Loucy (cell line): ENCODE measurements around the gene BACH1.

Experiments used
- H2AFZ ChIP-seq: fragments of 200-600 bp; sonication (generic); 2 replicates; pipeline ENCODE4 v1.6.0; 2016; ENCODE audit warnings: antibody characterized with exemption, mild to moderate bottlenecking, low read length, moderate library complexity
- H3F3A ChIP-seq: fragments of 200-600 bp; 2 replicates; pipeline ENCODE4 v1.6.0; 2016; ENCODE audit warnings: antibody characterized with exemption, low read depth, mild to moderate bottlenecking
- H3K27me3 ChIP-seq: fragments of 200-600 bp; sonication (generic); 2 replicates; pipeline ENCODE4 v1.6.1; 2014; ENCODE audit warnings: low read length, mild to moderate bottlenecking; ENCODE audit not compliant: insufficient read depth, poor library complexity, severe bottlenecking
- H3K36me3 ChIP-seq: fragments of 200-600 bp; sonication (generic); 2 replicates; pipeline ENCODE4 v1.6.1; 2016; ENCODE audit warnings: low read length; ENCODE audit not compliant: insufficient read depth
- H3K4me1 ChIP-seq: fragments of 200-600 bp; sonication (generic); 2 replicates; pipeline ENCODE4 v1.5.1; 2014; ENCODE audit warnings: low read length, mild to moderate bottlenecking; ENCODE audit not compliant: insufficient read depth, poor library complexity, severe bottlenecking
- H3K4me2 ChIP-seq: fragments of 200-600 bp; sonication (generic); 2 replicates; pipeline ENCODE4 v1.6.0; 2014; ENCODE audit warnings: antibody characterized with exemption, low read length, low read depth, mild to moderate bottlenecking; ENCODE audit not compliant: poor library complexity, severe bottlenecking
- H3K4me3 ChIP-seq: fragments of 200-600 bp; sonication (generic); 2 replicates; pipeline ENCODE4 v1.5.1; 2014; ENCODE audit warnings: low read length, mild to moderate bottlenecking, mixed read lengths; ENCODE audit not compliant: poor library complexity, severe bottlenecking
- H3K79me2 ChIP-seq: fragments of 200-600 bp; sonication (generic); 2 replicates; pipeline ENCODE4 v1.6.1; 2014; ENCODE audit warnings: low read length; ENCODE audit not compliant: insufficient read depth
- H3K9ac ChIP-seq: fragments of 200-600 bp; sonication (generic); 2 replicates; pipeline ENCODE4 v1.6.0; 2014; ENCODE audit warnings: mild to moderate bottlenecking, low read depth, low read length, moderate library complexity; ENCODE audit not compliant: poor library complexity, severe bottlenecking
- H3K9me2 ChIP-seq: fragments of 200-600 bp; sonication (generic); replicated peaks from 2 replicates; pipeline ENCODE4 v1.6.1; 2016; ENCODE audit warnings: low read depth, low read length, mixed read lengths
- H3K9me3 ChIP-seq: fragments of 200-600 bp; sonication (generic); 2 replicates; pipeline ENCODE4 v1.6.1; 2014; ENCODE audit warnings: mild to moderate bottlenecking, antibody characterized with exemption, low read length, low read depth; ENCODE audit not compliant: insufficient read depth
- H4K20me1 ChIP-seq: fragments of 200-600 bp; sonication (generic); 2 replicates; pipeline ENCODE4 v1.6.0; 2014; ENCODE audit warnings: antibody characterized with exemption, low read length, mild to moderate bottlenecking; ENCODE audit not compliant: insufficient read depth, poor library complexity, severe bottlenecking
- CTCF ChIP-seq: fragments of 200-600 bp; sonication (generic); conservative IDR thresholded peaks from 2 replicates; pipeline ENCODE4 v1.5.1; 2014; ENCODE audit warnings: mild to moderate bottlenecking, antibody characterized with exemption, low read length
- EZH2phosphoT487 ChIP-seq: fragments of 200-600 bp; IDR thresholded peaks from 2 replicates; pipeline ENCODE4 v1.6.1; 2018; ENCODE audit warnings: antibody characterized with exemption, mild to moderate bottlenecking, moderate library complexity, borderline replicate concordance

The BACH1 gene

GRCh38 chr21:29343519-29343918 is 44.8 kb downstream of the BACH1 start:
- H4K20me1 ChIP-seq, result peaks cover 3% of the 10 kb centered on the region
- H3K4me3 ChIP-seq, result no peak overlapping the region
- peaks cover 8% of the 10 kb centered on the region for H3K79me2 ChIP-seq
- peaks cover 43% of the 10 kb centered on the region; the same call in 1 of the 2 replicates for H3K36me3 ChIP-seq
- H3K4me2 ChIP-seq, result no peak overlapping the region
- no peak overlapping the region for H2AFZ ChIP-seq
- no peaks in the 10 kb centered on the region for H3K27me3 ChIP-seq
- H3K9ac ChIP-seq, result no peak overlapping the region
- no peaks in the 10 kb centered on the region for H3F3A ChIP-seq
- TF ChIP-seq EZH2phosphoT487 (no peak), CTCF (no peak)
- no peaks in the 10 kb centered on the region for H3K9me3 ChIP-seq
- no peaks in the 10 kb centered on the region for H3K4me1 ChIP-seq
- no peaks in the 10 kb centered on the region for H3K9me2 ChIP-seq

- peaks cover 3% of the 10 kb centered on the region for H4K20me1 ChIP-seq
- no peak overlapping the region for H3K4me3 ChIP-seq
- H3F3A ChIP-seq, result no peaks in the 10 kb centered on the region
- H3K27me3 ChIP-seq, result no peaks in the 10 kb centered on the region
- H3K36me3 ChIP-seq, result peaks cover 33% of the 10 kb centered on the region; the same call in 1 of the 2 replicates
- H2AFZ ChIP-seq, result no peak overlapping the region
- no peak overlapping the region for H3K4me2 ChIP-seq
- TF ChIP-seq CTCF (no peak), EZH2phosphoT487 (no peak)
- H3K9me3 ChIP-seq, result no peaks in the 10 kb centered on the region
- no peaks in the 10 kb centered on the region; the same call in 1 of the 2 replicates for H3K79me2 ChIP-seq
- no peaks in the 10 kb centered on the region for H3K4me1 ChIP-seq
- no peaks in the 10 kb centered on the region for H3K9me2 ChIP-seq
- no peak overlapping the region for H3K9ac ChIP-seq
Observed at GRCh38 chr21:29346281-29346680, 47.6 kb downstream of the BACH1 start.

- TF ChIP-seq EZH2phosphoT487, result no peak
- no peak for TF ChIP-seq CTCF
- Histone ChIP-seq H3K4me1 (no peaks in the 10 kb centered on the region), H3K4me3 (no peak overlapping the region), H3K4me2 (no peak overlapping the region), H3K36me3 (peaks cover 29% of the 10 kb centered on the region; the same call in 1 of the 2 replicates), H2AFZ (no peak overlapping the region), H3F3A (no peaks in the 10 kb centered on the region), H3K9ac (no peak overlapping the region), H4K20me1 (peaks cover 3% of the 10 kb centered on the region), H3K9me3 (no peaks in the 10 kb centered on the region), H3K9me2 (no peaks in the 10 kb centered on the region), H3K79me2 (no peaks in the 10 kb centered on the region; the same call in 1 of the 2 replicates), H3K27me3 (no peaks in the 10 kb centered on the region)
Observed at GRCh38 chr21:29346771-29347170, 48.0 kb downstream of the BACH1 start.
